Measurements from ENCODE around the gene GMDS. TPM values are rescaled to one million over a fixed set of nuclear protein-coding genes. Genes with fewer than 3 reads are reported as not detected.

The GMDS gene
- total and polyA plus RNA-seq, 2 of the 4 experiments (the other 2 are of a cell fraction), result 7.3 to 21.9 TPM

- ChIA-PET CTCF (interaction anchor here (0.6 to 1.0 kb wide), 4 partner anchors 186 to 585 kb away, joined by 3 to 7 read pairs (median 6); no protein-coding TSS in a partner anchor), POLR2A (ENCODE audit: unreplicated experiment) (interaction anchor here (0.6 kb wide), 3 partner anchors 39 to 378 kb away, joined by 3 to 6 read pairs (median 4); no protein-coding TSS in a partner anchor)
- peaks cover 0 to 8% of the 10 kb centered on the region in 2 experiments; a peak in 3 of 4 replicates for H3K79me1 ChIP-seq (ENCODE audit: low read depth in 1 of 2, low read length in 2 of 2)
- H2BK120ac ChIP-seq (ENCODE audit: low read depth, low read length), result peak within 1 kb of the TSS; percentile 86
- H2BK5ac ChIP-seq (ENCODE audit: low read depth, low read length, poor library complexity, severe bottlenecking), result peak within 1 kb of the TSS; percentile 85
- dilution Hi-C loops (cut with HindIII; ENCODE audit: low sequenced_read_pairs, unreplicated experiment), result no loop called here
- peak within 1 kb of the TSS; percentile 61 for H3K56ac ChIP-seq (ENCODE audit: extremely low read depth, insufficient read depth, low read length)
- peak within 1 kb of the TSS; percentile 59 for H4K91ac ChIP-seq (ENCODE audit: insufficient read depth, low read depth, low read length)
- peak within 1 kb of the TSS; percentile 85 for H3K4me3 ChIP-seq (ENCODE audit: insufficient read depth, low read depth, low read length)
- in situ Hi-C loops (cut with MboI; ENCODE audit: low sequenced_read_pairs), result loop anchor here (10.0 kb wide), 1 partner anchor 575 kb away; no protein-coding TSS in a partner anchor
- intact Hi-C loops (cut with micrococcal nuclease), result loop anchor here (1.0 to 10.0 kb wide), 8 partner anchors 53 to 1024 kb away; no protein-coding TSS in a partner anchor
- peak within 1 kb of the TSS; percentile 95 for H3K14ac ChIP-seq (replicated peaks; ENCODE audit: low read depth, low read length)
- H3K9me3 ChIP-seq (ENCODE audit: control insufficient read depth, insufficient read depth, low read length), result peaks cover 7% of the 10 kb centered on the region; the same call in 1 of the 2 replicates
- H3K36me3 ChIP-seq (ENCODE audit: control insufficient read depth, insufficient read depth, low read length), result peaks cover 5% of the 10 kb centered on the region
- TF ChIP-seq POLR2A (IDR thresholded peaks at IDR 0.05; ENCODE audit: low read depth, low read length) (peak; percentile 84), RFX5 (IDR thresholded peaks at IDR 0.05; ENCODE audit: low read depth, low read length) (no peak), CTCF (conservative IDR thresholded peaks at IDR 0.05; ENCODE audit: low read depth, low read length) (no peak), MXI1 (IDR thresholded peaks at IDR 0.05; ENCODE audit: borderline replicate concordance, low read depth, low read length) (0 out of 2 replicates have a peak, but pooled peaks have one; percentile 9)
- peak within 1 kb of the TSS; percentile 99 for H3K27ac ChIP-seq (ENCODE audit: insufficient read depth, low read length)
- H2BK20ac ChIP-seq (ENCODE audit: low read depth, low read length), result no peak within 1 kb of the TSS; the same call in 1 of the 2 replicates
- peak within 1 kb of the TSS; percentile 90 for H3K18ac ChIP-seq (ENCODE audit: low read depth, low read length)
- peak within 1 kb of the TSS; percentile 82 to 96; a peak in 3 of 4 replicates for H4K8ac ChIP-seq (ENCODE audit: low read depth in 2 of 2, low read length in 2 of 2)
- peaks cover 28% of the 10 kb centered on the region for H3K27me3 ChIP-seq (ENCODE audit: control insufficient read depth, insufficient read depth, low read length)
- peak within 1 kb of the TSS; percentile 94 for H3K23ac ChIP-seq (ENCODE audit: low read depth, low read length)
- peak within 1 kb of the TSS; percentile 81 for H3K4me2 ChIP-seq (ENCODE audit: low read depth, low read length)
- peak; percentile 94 for DNase-seq
- H2AK9ac ChIP-seq (replicated peaks; ENCODE audit: low read depth, low read length, poor library complexity), result peak within 1 kb of the TSS; percentile 86
- peak within 1 kb of the TSS; percentile 64 for H4K5ac ChIP-seq (ENCODE audit: low read depth, low read length)
- peak within 1 kb of the TSS; percentile 68 for H2AK5ac ChIP-seq (ENCODE audit: low read depth, low read length)
- no TSS peak for BruUV-seq (replicated peaks)
- peak within 1 kb of the TSS; percentile 95 for H3K4ac ChIP-seq (ENCODE audit: low read depth, low read length)
- peak within 1 kb of the TSS; percentile 94 for H2AFZ ChIP-seq (replicated peaks; ENCODE audit: low read length, poor library complexity)
- WGBS, 2 experiments (ENCODE audit: extremely low coverage in 2 of 2, insufficient read length in 1 of 2), result 0% methylated on average over 66 of the region's 115 CpGs; no CpG with 5 or more reads in 1 of the 2 experiments
- peaks cover 2% of the 10 kb centered on the region; the same call in 1 of the 2 replicates for H3K4me1 ChIP-seq (ENCODE audit: control insufficient read depth, insufficient read depth, low read length)
- ATAC-seq (ENCODE audit: low read depth), result peak; percentile 85
- peaks cover 11% of the 10 kb centered on the region for H4K20me1 ChIP-seq (ENCODE audit: insufficient read depth, low read length)
- H3K9me1 ChIP-seq (ENCODE audit: insufficient read depth, low read length), result no peaks in the 10 kb centered on the region
- H3K9ac ChIP-seq (ENCODE audit: low read depth, low read length), result peak within 1 kb of the TSS; percentile 98
- H2BK15ac ChIP-seq (ENCODE audit: low read depth, low read length), result peak within 1 kb of the TSS; percentile 78; the same call in 1 of the 3 replicates
Measured at GRCh38 chr6:1609648-1610496, 635.5 kb downstream of the GMDS start, which contains the start of gene FOXC1. FOXC1 (plus strand) TSS chr6:1609915; CDS start chr6:1610446, 531 bp downstream.
